Measurements from ENCODE around the gene MTARC1. TPM values are rescaled to one million over a fixed set of nuclear protein-coding genes. Genes with fewer than 3 reads are reported as not detected.

MTARC1 gene
- total and polyA plus RNA-seq, 10 of the 15 experiments (the other 5 are each of a cell fraction or from before 2014, with no cell fraction given): 0.23 to 1.5 (median 0.48) TPM

DNA sequence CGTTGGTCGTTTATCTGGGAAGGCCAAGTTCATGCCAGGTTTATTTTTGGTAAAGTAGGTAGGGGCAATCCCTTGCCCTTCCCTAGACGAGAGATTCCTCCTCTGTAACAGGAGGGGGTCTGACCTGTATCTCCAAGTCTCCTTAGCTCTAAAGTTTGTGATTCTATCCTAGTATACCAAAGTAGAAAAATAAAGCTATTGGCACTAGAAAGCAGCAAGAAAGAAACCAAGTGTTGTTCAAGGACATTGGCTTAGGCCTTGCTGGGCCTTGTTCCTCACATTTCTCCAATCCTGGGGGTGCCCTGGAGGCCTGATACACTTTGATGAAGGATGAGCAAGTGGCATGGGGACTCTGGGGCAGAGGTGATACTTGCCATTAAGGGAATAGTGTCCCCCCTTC is 37.8 kb upstream of the MTARC1 start:
- H4K20me1 ChIP-seq (ENCODE audit: control insufficient read depth, insufficient read depth): no peaks in the 10 kb centered on the region
- ChIA-PET POLR2A (no interaction called here), RAD21 (ENCODE audit: unreplicated experiment) (interaction anchor here (1.1 kb wide), 1 partner anchor 16 kb away, joined by 4 read pairs; no protein-coding TSS in a partner anchor), SMC1A (ENCODE audit: uncharacterized antibody, unreplicated experiment) (interaction anchor here (0.9 kb wide), 1 partner anchor 9 kb away, joined by 3 read pairs; no protein-coding TSS in a partner anchor), CTCF (interaction anchor here (1.4 to 2.7 kb wide), 3 partner anchors 10 to 26 kb away, joined by 4 to 8 read pairs (median 4); no protein-coding TSS in a partner anchor)
- H3K4me3 ChIP-seq: no peak overlapping the region
- H3K9ac ChIP-seq (ENCODE audit: control insufficient read depth, insufficient read depth, low read length): no peak overlapping the region
- no peak for DNase-seq (ENCODE audit: low read depth, low spot score)
- BruUV-seq (replicated peaks): no TSS peak
- ATAC-seq: no peak
- H3K4me2 ChIP-seq (ENCODE audit: control insufficient read depth, insufficient read depth): no peak overlapping the region
- 2% methylated on average over 3 of the region's 3 CpGs for WGBS (ENCODE audit: insufficient coverage, insufficient replicate concordance, low lambda C conversion rate, missing lambda C conversion rate)
- no peak overlapping the region for H2AFZ ChIP-seq (ENCODE audit: control insufficient read depth, low read depth, low read length)
- peaks cover 2 to 10% of the 10 kb centered on the region in 2 experiments; a peak in 2 of 4 replicates for H3K27me3 ChIP-seq (replicated peaks in 1 of 2; ENCODE audit: control insufficient read depth in 2 of 2, insufficient read depth in 2 of 2, low read length in 1 of 2)
- intact Hi-C loops (cut with micrococcal nuclease; ENCODE audit: unreplicated experiment) (no loop called here), in situ Hi-C loops (cut with MboI) (no loop called here)
- no peaks in the 10 kb centered on the region for H3K79me2 ChIP-seq (ENCODE audit: control insufficient read depth, insufficient read depth, low read length)
- H3K36me3 ChIP-seq (ENCODE audit: control insufficient read depth in 2 of 2, insufficient read depth in 2 of 2, low read length in 1 of 2): no peaks in the 10 kb centered on the region
- H3K9me3 ChIP-seq (replicated peaks; ENCODE audit: control insufficient read depth, insufficient read depth, low read length): no peaks in the 10 kb centered on the region
- no peak overlapping the region for H3K27ac ChIP-seq (ENCODE audit: control insufficient read depth, insufficient read depth)
- H3K4me1 ChIP-seq (ENCODE audit: control insufficient read depth, insufficient read depth, low read length): no peaks in the 10 kb centered on the region
- FAIRE-seq: no peak
- TF ChIP-seq TARDBP (IDR thresholded peaks at IDR 0.05; ENCODE audit: borderline replicate concordance) (no peak), SUZ12 (IDR thresholded peaks at IDR 0.05; ENCODE audit: unreplicated experiment) (no peak), SREBF1 (IDR thresholded peaks at IDR 0.05; ENCODE audit: low read length) (no peak), REST (IDR thresholded peaks at IDR 0.05; ENCODE audit: low read depth, low read length) (no peak), SP1 (IDR thresholded peaks at IDR 0.05; ENCODE audit: low read depth, low read length) (no peak), ZNF687 (IDR thresholded peaks at IDR 0.05) (no peak), BCLAF1 (IDR thresholded peaks at IDR 0.05) (no peak), ELK1 (IDR thresholded peaks at IDR 0.05; ENCODE audit: low read depth, low read length) (no peak)
- TF ChIP-seq, protein P1, sequence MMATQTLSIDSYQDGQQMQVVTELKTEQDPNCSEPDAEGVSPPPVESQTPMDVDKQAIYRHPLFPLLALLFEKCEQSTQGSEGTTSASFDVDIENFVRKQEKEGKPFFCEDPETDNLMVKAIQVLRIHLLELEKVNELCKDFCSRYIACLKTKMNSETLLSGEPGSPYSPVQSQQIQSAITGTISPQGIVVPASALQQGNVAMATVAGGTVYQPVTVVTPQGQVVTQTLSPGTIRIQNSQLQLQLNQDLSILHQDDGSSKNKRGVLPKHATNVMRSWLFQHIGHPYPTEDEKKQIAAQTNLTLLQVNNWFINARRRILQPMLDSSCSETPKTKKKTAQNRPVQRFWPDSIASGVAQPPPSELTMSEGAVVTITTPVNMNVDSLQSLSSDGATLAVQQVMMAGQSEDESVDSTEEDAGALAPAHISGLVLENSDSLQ (IDR thresholded peaks at IDR 0.05): no peak

Measured in GM12878 (cell line).